ENCODE results near the gene NPR3.

The NPR3 gene

GRCh38 chr5:32833663-32834062, 122.5 kb downstream of the NPR3 start:
- TF ChIP-seq CTCF (conservative IDR thresholded peaks at IDR 0.05; ENCODE audit: low read depth, low read length) = no peak
- H3K4me3 ChIP-seq (ENCODE audit: low read length) = no peak overlapping the region
- no peak for DNase-seq (ENCODE audit: low read depth)

GRCh38 chr5:32834251-32834650, 123.1 kb downstream of the NPR3 start:
- no peak overlapping the region for H3K4me3 ChIP-seq (ENCODE audit: low read length)
- DNase-seq (ENCODE audit: low read depth) = no peak
- no peak for TF ChIP-seq CTCF (conservative IDR thresholded peaks at IDR 0.05; ENCODE audit: low read depth, low read length)

GRCh38 chr5:32836176-32836575, 125.1 kb downstream of the NPR3 start:
- H3K4me3 ChIP-seq (ENCODE audit: low read length) = no peak overlapping the region
- TF ChIP-seq CTCF (conservative IDR thresholded peaks at IDR 0.05; ENCODE audit: low read depth, low read length) = no peak
- no peak for DNase-seq (ENCODE audit: low read depth)

GRCh38 chr5:32837211-32837610, 126.1 kb downstream of the NPR3 start:
- H3K4me3 ChIP-seq (ENCODE audit: low read length) = no peak overlapping the region
- no peak for TF ChIP-seq CTCF (conservative IDR thresholded peaks at IDR 0.05; ENCODE audit: low read depth, low read length)
- no peak for DNase-seq (ENCODE audit: low read depth)

GRCh38 chr5:32839106-32839505, 128.0 kb downstream of the NPR3 start:
- DNase-seq (ENCODE audit: low read depth) = no peak
- TF ChIP-seq CTCF (conservative IDR thresholded peaks at IDR 0.05; ENCODE audit: low read depth, low read length) = no peak
- H3K4me3 ChIP-seq (ENCODE audit: low read length) = no peak overlapping the region

- no peak for DNase-seq (ENCODE audit: low read depth)
- no peak overlapping the region for H3K4me3 ChIP-seq (ENCODE audit: low read length)
- TF ChIP-seq CTCF (conservative IDR thresholded peaks at IDR 0.05; ENCODE audit: low read depth, low read length) = no peak
These were observed 129.5 kb downstream of the NPR3 start for GRCh38 chr5:32840606-32841005.
